Loucy (cell line): ENCODE measurements around the gene MAP7.

ENCODE experiments used
- H2AFZ ChIP-seq: fragments of 200-600 bp; sonication (generic); 2 replicates; pipeline ENCODE4 v1.6.0; 2016; ENCODE audit warnings: antibody characterized with exemption, mild to moderate bottlenecking, low read length, moderate library complexity
- H3F3A ChIP-seq: fragments of 200-600 bp; 2 replicates; pipeline ENCODE4 v1.6.0; 2016; ENCODE audit warnings: antibody characterized with exemption, low read depth, mild to moderate bottlenecking
- H3K27me3 ChIP-seq: fragments of 200-600 bp; sonication (generic); 2 replicates; pipeline ENCODE4 v1.6.1; 2014; ENCODE audit warnings: low read length, mild to moderate bottlenecking; ENCODE audit not compliant: insufficient read depth, poor library complexity, severe bottlenecking
- H3K36me3 ChIP-seq: fragments of 200-600 bp; sonication (generic); 2 replicates; pipeline ENCODE4 v1.6.1; 2016; ENCODE audit warnings: low read length; ENCODE audit not compliant: insufficient read depth
- H3K4me1 ChIP-seq: fragments of 200-600 bp; sonication (generic); 2 replicates; pipeline ENCODE4 v1.5.1; 2014; ENCODE audit warnings: low read length, mild to moderate bottlenecking; ENCODE audit not compliant: insufficient read depth, poor library complexity, severe bottlenecking
- H3K4me2 ChIP-seq: fragments of 200-600 bp; sonication (generic); 2 replicates; pipeline ENCODE4 v1.6.0; 2014; ENCODE audit warnings: antibody characterized with exemption, low read length, low read depth, mild to moderate bottlenecking; ENCODE audit not compliant: poor library complexity, severe bottlenecking
- H3K4me3 ChIP-seq: fragments of 200-600 bp; sonication (generic); 2 replicates; pipeline ENCODE4 v1.5.1; 2014; ENCODE audit warnings: low read length, mild to moderate bottlenecking, mixed read lengths; ENCODE audit not compliant: poor library complexity, severe bottlenecking
- H3K79me2 ChIP-seq: fragments of 200-600 bp; sonication (generic); 2 replicates; pipeline ENCODE4 v1.6.1; 2014; ENCODE audit warnings: low read length; ENCODE audit not compliant: insufficient read depth
- H3K9ac ChIP-seq: fragments of 200-600 bp; sonication (generic); 2 replicates; pipeline ENCODE4 v1.6.0; 2014; ENCODE audit warnings: mild to moderate bottlenecking, low read depth, low read length, moderate library complexity; ENCODE audit not compliant: poor library complexity, severe bottlenecking
- H3K9me2 ChIP-seq: fragments of 200-600 bp; sonication (generic); replicated peaks from 2 replicates; pipeline ENCODE4 v1.6.1; 2016; ENCODE audit warnings: low read depth, low read length, mixed read lengths
- H3K9me3 ChIP-seq: fragments of 200-600 bp; sonication (generic); 2 replicates; pipeline ENCODE4 v1.6.1; 2014; ENCODE audit warnings: mild to moderate bottlenecking, antibody characterized with exemption, low read length, low read depth; ENCODE audit not compliant: insufficient read depth
- H4K20me1 ChIP-seq: fragments of 200-600 bp; sonication (generic); 2 replicates; pipeline ENCODE4 v1.6.0; 2014; ENCODE audit warnings: antibody characterized with exemption, low read length, mild to moderate bottlenecking; ENCODE audit not compliant: insufficient read depth, poor library complexity, severe bottlenecking
- CTCF ChIP-seq: fragments of 200-600 bp; sonication (generic); conservative IDR thresholded peaks from 2 replicates; pipeline ENCODE4 v1.5.1; 2014; ENCODE audit warnings: mild to moderate bottlenecking, antibody characterized with exemption, low read length
- EZH2phosphoT487 ChIP-seq: fragments of 200-600 bp; IDR thresholded peaks from 2 replicates; pipeline ENCODE4 v1.6.1; 2018; ENCODE audit warnings: antibody characterized with exemption, mild to moderate bottlenecking, moderate library complexity, borderline replicate concordance

Gene MAP7

GRCh38 chr6:136333824-136334464, 216.3 kb downstream of the MAP7 start:
- Histone ChIP-seq H3K27me3 (no peaks in the 10 kb centered on the region), H3K9me3 (no peaks in the 10 kb centered on the region), H3K4me3 (no peak overlapping the region), H3K36me3 (no peaks in the 10 kb centered on the region), H3K9ac (no peak overlapping the region), H3F3A (no peaks in the 10 kb centered on the region), H3K9me2 (no peaks in the 10 kb centered on the region), H3K4me2 (no peak overlapping the region), H3K79me2 (no peaks in the 10 kb centered on the region), H2AFZ (no peak overlapping the region), H4K20me1 (no peaks in the 10 kb centered on the region), H3K4me1 (no peaks in the 10 kb centered on the region)
- TF ChIP-seq EZH2phosphoT487 (no peak), CTCF (no peak)

GRCh38 chr6:136331461-136331860, 218.8 kb downstream of the MAP7 start:
- H3K4me1 ChIP-seq, result no peaks in the 10 kb centered on the region
- H3K9me3 ChIP-seq, result no peaks in the 10 kb centered on the region

GRCh38 chr6:136330634-136331033, 219.6 kb downstream of the MAP7 start:
- Histone ChIP-seq H3K9ac (no peak overlapping the region), H3K9me3 (no peaks in the 10 kb centered on the region), H3K4me2 (no peak overlapping the region), H3K36me3 (no peaks in the 10 kb centered on the region), H3F3A (no peaks in the 10 kb centered on the region), H3K27me3 (no peaks in the 10 kb centered on the region), H3K9me2 (no peaks in the 10 kb centered on the region), H3K79me2 (no peaks in the 10 kb centered on the region), H3K4me3 (no peak overlapping the region), H2AFZ (no peak overlapping the region), H4K20me1 (no peaks in the 10 kb centered on the region), H3K4me1 (no peaks in the 10 kb centered on the region)
- TF ChIP-seq EZH2phosphoT487 (no peak), CTCF (no peak)

More at GRCh38 chr6:136331461-136331860, 218.8 kb downstream of the MAP7 start:
- no peaks in the 10 kb centered on the region for H3K36me3 ChIP-seq
- no peaks in the 10 kb centered on the region for H3K27me3 ChIP-seq
- no peaks in the 10 kb centered on the region for H3K79me2 ChIP-seq
- no peaks in the 10 kb centered on the region for H3K9me2 ChIP-seq
- H3F3A ChIP-seq, result no peaks in the 10 kb centered on the region
- no peak overlapping the region for H3K4me3 ChIP-seq
- no peak overlapping the region for H2AFZ ChIP-seq
- H3K4me2 ChIP-seq, result no peak overlapping the region
- H3K9ac ChIP-seq, result no peak overlapping the region
- no peak for TF ChIP-seq CTCF
- TF ChIP-seq EZH2phosphoT487, result no peak
- no peaks in the 10 kb centered on the region for H4K20me1 ChIP-seq
